T-helper 2 cell treated with Interferon-gamma antibody and Interleukin-4, amounts not matched to agents 100 ng/mL and 5 ng/mL, for 36 hours (primary cell): ENCODE measurements around the gene DEXI. TPM values are rescaled to one million over a fixed set of nuclear protein-coding genes. Genes with fewer than 3 reads are reported as not detected.
"Not testable (repeated sequence)": the region's sequence is repeated elsewhere in the genome, so short reads cannot be mapped to it uniquely, and the experiment has no call there.

Experiments used
- intact Hi-C: fragments of 100-400 bp; cut with micrococcal nuclease; formaldehyde crosslinking; loops from one replicate; pipeline ENCODE4 v1.15.1; 2023
- total RNA-seq: library from RNA; stranded (reverse); gene quantifications from 2 replicates; pipeline ENCODE4 v1.2.3, GENCODE V29; 2022

The DEXI gene
- total RNA-seq, 1 donor from 2014 or later: 25.8 TPM

DNA sequence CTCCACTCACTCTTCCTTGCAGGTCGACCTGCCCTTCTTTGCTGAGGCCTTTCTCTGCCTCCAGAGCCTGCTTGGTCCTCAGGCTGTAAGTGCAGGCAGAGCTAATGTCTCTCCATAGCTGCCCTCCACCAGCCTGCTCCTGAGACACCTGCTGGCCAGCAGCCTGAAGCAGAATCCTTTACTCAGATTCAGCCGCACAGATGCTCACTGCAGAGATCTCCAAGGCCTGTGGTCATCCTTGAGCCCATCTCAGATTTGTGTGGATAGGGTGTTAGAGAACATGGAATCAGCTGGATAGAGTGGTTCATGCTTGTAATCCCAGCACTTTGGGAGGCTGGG is 11.5 kb downstream of the DEXI start:
- intact Hi-C loops: no loop called here

GRCh38 chr16:10929853-10930754 is 12.2 kb downstream of the DEXI start:
- intact Hi-C loops: no loop called here

DNA sequence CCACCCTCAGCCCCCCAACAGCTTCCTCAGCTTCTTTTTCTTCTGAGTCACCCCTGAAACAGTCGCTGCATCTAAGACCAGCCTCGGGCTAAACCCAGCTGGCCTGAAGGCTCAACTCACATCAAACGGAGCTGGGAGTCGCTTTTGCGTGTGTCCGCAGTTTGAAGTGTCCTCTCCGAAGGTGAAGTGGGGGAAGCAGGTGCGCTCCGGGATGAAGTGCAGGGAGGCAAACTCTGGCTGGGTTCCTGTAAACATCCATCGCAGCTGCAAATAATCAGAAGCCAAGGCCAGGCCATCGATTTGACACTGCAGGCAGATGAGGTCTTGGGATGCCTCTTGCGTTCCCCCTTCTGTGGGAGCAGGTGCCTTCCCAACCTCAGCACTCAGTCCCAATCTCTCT is 13.2 kb downstream of the DEXI start:
- intact Hi-C loops: not testable (repeated sequence)

DNA sequence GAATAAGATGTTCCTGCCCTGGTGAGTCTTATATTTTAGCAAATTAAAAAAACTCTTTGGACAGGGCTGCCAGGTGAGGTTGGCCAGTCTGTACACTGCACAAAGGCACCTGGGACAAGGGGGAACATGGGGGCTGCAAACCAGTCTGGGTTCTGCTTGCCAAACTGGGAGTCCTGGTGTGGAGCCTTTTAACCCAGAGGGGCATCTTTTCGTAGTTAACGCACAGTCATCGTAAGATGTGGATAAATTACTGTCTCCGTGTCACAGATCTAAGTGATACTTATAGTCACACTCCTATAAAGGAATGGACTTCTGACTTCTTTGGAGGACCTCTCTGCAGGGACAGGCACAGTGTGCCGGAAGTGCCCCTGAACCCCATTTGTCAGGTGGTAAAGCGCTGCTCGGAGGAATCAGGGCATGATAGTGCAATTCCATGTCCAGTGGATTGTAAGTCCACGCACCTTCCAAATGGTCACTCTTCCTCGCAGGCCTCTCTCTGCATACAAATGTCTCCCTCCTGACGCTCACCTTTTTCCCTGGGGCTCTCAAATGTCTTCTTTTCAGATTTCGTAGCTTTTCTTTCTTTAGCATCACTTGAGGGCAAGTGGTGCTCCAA is 14.7 kb downstream of the DEXI start:
- intact Hi-C loops: no loop called here

DNA sequence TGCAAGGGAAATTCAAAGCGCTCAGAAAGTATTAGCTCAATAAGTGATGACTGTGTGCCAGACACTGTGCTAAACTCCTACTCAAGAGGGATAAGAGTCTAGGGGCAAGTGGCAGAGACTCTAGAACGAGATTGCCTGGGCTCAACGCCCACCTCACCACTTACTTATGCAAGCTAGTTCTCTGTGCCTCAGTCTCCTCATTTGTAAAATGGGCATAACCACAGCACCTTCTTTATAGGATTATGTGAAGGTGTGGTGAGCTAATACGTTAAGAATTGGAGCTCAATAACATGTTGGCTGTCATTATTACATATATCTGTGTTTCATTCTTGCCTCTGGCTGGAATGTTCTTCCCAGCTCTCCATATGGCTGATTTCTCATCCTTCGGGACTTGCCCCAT is 15.4 kb downstream of the DEXI start:
- intact Hi-C loops: no loop called here

DNA sequence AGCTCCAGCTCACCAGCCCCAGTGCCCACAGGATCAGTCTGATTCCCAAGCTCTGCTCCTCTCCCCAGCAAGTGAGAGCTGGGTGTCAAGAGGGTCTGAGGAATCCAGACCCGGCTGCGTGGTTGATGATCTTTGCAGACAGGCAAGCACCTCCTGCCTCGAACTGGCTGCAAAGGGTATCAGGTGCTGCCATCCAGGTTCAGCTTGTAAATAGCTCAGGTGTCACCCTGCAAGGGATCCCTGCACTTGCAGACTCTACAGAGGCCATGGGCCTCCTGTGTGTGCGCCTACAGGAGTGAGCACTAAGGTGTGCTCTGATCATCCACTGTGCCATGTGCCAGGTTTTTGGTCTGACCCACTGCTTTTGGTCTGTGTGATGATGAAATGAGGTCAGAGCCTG is 16.2 kb downstream of the DEXI start:
- intact Hi-C loops: no loop called here

GRCh38 chr16:10925285-10925684 is 17.0 kb downstream of the DEXI start:
- intact Hi-C loops: not testable (repeated sequence)

DNA sequence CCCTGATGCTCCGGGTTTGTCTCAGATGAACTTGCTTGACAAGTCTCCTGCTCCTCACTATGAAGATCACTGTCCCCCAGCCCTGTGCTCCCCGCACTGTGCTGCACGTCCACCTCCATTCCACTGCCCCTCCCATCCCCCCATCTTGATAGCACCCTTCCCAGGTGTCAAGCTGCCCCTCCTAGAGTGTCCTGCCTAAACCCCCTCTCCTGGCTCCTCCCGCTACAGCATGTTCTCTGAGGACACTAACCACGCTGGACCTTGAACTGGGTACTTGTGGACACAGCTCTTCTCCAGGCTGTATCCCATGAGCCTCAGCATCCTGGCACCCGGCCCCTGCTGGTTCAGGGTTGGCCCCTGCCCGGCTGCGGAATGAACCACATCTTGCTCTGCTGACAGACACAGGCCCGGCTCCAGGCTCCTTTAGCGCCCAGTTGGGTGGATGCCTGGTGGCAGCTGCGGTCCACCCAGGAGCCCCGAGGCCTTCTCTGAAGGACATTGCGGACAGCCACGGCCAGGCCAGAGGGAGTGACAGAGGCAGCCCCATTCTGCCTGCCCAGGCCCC is 18.5 kb downstream of the DEXI start:
- intact Hi-C loops: no loop called here

DNA sequence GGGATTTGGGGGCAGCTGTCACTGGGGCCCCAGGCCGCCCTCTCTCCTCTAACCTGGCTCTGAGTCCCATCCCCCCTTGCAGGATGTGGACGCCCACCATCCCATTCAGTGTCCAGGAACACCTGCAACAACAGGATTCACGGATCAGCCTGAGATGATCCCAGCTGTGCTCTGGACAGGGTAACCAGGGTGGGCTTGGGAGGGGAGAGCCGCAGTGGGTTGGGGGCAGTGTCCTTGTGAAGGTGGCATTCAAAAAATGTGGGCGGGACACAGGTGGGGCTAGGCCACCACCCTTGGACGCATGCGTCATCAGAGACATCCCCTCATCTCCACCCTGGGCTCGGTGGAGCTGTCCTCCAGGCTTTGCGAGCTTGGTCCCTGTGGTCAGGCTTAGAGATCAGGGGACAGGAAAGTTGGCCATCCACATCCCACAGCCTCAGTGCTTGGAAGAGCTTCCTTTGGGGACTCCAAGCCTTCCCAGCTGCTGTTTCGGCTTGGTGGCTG is 19.1 kb downstream of the DEXI start:
- intact Hi-C loops: no loop called here

GRCh38 chr16:10922328-10923145 is 19.7 kb downstream of the DEXI start:
- intact Hi-C loops: no loop called here

DNA sequence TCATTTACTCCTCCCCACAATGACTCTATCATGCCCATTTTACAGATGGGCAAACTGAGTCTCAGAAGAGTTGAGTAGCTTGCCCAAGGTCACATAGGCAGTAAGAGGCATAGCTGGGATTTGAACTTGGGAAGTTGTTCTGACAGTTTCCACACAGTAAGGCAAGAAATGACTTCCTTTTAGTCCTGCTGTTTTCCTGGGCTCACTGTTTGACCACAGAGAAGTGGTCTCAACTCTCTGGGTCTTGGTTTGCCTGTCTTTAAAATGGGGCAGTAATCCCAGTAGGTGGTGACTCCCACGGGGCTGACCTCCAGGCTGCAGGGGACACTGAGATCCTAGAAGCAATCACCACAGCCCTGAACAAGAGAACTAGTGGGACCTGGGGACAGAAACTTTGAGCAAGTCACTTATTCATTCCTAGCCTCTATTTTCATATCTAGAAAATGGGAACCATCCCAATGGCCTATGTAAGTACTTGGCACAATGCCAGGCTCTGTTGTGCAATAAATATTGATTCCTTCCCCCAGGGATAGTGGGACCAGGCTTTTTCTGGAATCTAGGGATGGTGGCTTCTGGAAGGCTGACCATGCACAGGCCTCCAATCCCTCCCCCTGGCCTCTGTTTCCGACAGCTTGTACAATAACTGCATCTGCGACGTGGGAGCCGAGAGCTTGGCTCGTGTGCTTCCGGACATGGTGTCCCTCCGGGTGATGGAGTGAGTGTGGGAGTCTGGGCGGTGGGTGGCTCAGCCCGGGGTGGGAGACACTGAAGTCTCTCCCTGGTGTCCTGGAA is 20.5 kb downstream of the DEXI start:
- intact Hi-C loops: no loop called here

GRCh38 chr16:10920726-10921427 is 21.4 kb downstream of the DEXI start:
- intact Hi-C loops: no loop called here

DNA sequence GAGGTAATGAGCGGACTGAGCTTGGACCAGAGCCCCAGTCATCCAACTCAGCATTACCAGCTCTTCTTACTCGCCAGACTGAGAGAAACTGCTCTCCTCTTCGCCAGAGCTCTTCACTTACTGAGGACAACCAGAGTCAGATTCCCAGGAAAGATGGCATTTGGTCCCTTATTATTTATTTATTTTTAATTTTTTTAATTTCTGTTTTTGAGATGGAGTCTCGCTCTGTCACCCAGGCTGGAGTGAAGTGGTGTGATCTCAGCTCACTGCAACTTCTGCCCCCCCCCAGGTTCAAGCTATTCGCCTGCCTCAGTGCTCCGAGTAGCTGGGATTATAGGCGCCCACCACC is 23.3 kb downstream of the DEXI start:
- intact Hi-C loops: loop anchor here (2.0 kb wide), 2 partner anchors 42 to 174 kb away; partner anchors contain the start of gene CIITA

DNA sequence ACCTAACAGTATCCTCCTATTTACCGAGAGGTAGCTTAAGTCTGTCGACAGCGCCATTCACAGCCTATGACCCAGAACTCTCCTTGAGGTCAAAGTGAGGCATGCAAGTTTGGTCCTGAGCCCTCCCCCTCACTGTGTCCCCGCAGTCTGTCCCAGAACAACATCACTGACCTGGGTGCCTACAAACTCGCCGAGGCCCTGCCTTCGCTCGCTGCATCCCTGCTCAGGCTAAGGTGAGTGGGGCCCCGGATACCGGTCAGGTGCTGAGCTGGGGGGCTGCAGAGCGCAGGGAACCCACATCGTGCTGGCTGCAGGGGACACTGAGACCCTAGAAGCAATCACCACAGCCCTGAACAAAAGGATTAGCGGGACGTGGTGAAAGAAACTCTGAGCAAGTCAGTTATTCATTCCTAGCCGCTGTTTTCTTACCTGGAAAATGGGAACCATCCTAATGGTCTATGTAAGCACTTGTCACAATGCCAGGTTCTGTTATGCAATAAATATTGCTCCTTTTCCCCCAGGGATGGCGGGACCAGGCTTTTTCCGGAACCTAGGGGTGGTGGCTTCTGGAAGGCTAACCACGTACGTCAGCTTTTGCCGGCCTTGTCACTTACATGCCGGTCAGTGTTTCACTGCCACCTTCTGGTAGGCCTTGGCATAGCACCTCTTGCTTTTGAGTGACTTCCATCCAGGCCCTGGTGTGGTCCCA is 23.8 kb downstream of the DEXI start:
- intact Hi-C loops: loop anchor here (1.0 to 2.0 kb wide), 4 partner anchors 42 to 404 kb away; partner anchors contain the start of gene CIITA

GRCh38 chr16:10916534-10916933 is 25.7 kb downstream of the DEXI start:
- intact Hi-C loops: no loop called here

GRCh38 chr16:10911267-10911666 is 31.0 kb downstream of the DEXI start:
- intact Hi-C loops: no loop called here

GRCh38 chr16:10907757-10908045 is 34.6 kb downstream of the DEXI start:
- intact Hi-C loops: no loop called here

GRCh38 chr16:10906914-10907756 is 35.1 kb downstream of the DEXI start:
- intact Hi-C loops: no loop called here

GRCh38 chr16:10906482-10906881 is 35.8 kb downstream of the DEXI start:
- intact Hi-C loops: no loop called here
